Sigmoid colon (tissue), 4 donors: ENCODE data around the gene ESPNL.

ENCODE experiments used
- EP300 ChIP-seq, 4 donors: sonication (generic); formaldehyde crosslinking; IDR thresholded peaks; one replicate each; pipeline ENCODE4 v1.6.1; 2017; ENCODE audit warnings: antibody characterized with exemption in 4 of 4
- TF ChIP-seq, protein P1 (sequence below), 4 experiments: fragments of 450-650 bp in 3 of 4; fragments of 200-600 bp in 1 of 4; IDR thresholded peaks; one replicate each; pipeline ENCODE4 v1.5.1; 2016 to 2019; ENCODE audit warnings: antibody characterized with exemption in 4 of 4, mild to moderate bottlenecking in 3 of 4, moderate library complexity in 2 of 4

DNA sequence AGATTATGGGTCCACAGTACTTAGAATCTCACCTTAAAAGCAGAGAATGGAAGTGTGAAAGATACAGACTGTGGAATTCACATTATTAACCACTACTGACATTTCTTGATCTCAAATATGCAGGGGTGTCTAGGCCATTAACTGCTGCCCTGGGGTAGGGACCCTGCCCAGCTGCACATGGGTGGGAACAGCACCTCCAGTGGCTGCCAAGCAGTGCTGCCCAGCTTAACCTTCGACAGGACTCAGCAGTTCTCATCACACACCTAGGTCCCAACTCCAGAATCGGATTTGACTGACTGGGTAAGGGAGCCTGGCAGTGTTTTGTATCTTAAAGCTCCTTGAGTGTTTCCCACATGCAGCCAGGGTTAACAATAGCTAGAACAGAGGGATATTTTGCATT lies 73.6 kb downstream of the ESPNL start:
- no peak for TF ChIP-seq EP300 (IDR thresholded peaks at IDR 0.05)
- TF ChIP-seq, protein P1, sequence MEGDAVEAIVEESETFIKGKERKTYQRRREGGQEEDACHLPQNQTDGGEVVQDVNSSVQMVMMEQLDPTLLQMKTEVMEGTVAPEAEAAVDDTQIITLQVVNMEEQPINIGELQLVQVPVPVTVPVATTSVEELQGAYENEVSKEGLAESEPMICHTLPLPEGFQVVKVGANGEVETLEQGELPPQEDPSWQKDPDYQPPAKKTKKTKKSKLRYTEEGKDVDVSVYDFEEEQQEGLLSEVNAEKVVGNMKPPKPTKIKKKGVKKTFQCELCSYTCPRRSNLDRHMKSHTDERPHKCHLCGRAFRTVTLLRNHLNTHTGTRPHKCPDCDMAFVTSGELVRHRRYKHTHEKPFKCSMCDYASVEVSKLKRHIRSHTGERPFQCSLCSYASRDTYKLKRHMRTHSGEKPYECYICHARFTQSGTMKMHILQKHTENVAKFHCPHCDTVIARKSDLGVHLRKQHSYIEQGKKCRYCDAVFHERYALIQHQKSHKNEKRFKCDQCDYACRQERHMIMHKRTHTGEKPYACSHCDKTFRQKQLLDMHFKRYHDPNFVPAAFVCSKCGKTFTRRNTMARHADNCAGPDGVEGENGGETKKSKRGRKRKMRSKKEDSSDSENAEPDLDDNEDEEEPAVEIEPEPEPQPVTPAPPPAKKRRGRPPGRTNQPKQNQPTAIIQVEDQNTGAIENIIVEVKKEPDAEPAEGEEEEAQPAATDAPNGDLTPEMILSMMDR (IDR thresholded peaks at IDR 0.05) = no peak
